ENCODE results near the gene FCSK.

The FCSK gene

DNA sequence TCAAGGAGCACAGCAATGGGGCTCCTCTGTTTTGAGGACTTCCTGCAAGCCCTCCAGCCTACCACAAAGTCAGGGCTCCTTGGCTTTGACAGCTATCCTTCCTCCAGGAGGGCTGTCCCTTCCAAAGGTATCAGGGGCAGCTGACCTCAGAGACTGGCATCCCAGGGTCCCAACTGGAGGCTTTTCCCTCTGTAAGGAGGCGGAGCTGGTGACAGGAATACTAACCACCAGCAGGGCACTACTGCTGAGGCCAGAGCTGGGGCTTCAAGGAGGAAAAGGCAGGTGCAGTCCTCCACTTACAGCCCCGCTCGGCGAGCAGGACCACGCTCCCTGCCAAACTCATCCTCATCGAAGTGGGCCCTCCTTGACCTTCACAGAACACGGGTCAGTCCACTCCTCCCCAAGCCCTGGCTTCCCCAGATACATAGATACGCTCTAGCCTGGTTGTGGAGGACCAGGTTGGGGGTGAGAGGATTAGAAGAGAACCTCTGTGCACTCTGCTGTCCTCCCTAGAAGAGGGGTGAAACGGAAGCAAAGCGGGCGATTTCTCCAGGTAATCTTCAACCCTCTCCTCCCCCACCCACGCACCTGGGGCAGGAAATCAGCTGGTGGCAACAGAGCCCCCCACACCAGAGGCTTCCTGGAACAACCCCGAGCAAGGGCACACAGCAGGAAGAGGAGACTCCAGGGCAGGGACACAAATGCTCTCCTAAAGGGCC is 36.0 kb upstream of the FCSK start:
- Histone ChIP-seq H4K20me1 (ENCODE audit: control insufficient read depth, insufficient read depth, low read depth, low read length) (peaks cover 9% of the 10 kb centered on the region; the same call in 1 of the 2 replicates), H3K9me2 (replicated peaks; ENCODE audit: control insufficient read depth, low read length) (no peaks in the 10 kb centered on the region), H3K36me3 (ENCODE audit: control insufficient read depth, low read length) (peaks cover 30% of the 10 kb centered on the region), H3K27me3 (ENCODE audit: control insufficient read depth, low read length) (no peaks in the 10 kb centered on the region), H3K79me2 (ENCODE audit: control insufficient read depth, low read length) (peaks cover 95% of the 10 kb centered on the region), H3K27ac (ENCODE audit: low read depth, low read length) (peak overlapping the region; percentile 69), H3K4me2 (ENCODE audit: low read length) (peak overlapping the region; percentile 81), H3K4me1 (ENCODE audit: control insufficient read depth, low read length) (peaks cover 71% of the 10 kb centered on the region), H3K4me3 (ENCODE audit: low read length) (peak overlapping the region; percentile 44), H3F3A (ENCODE audit: control insufficient read depth, insufficient read depth) (0 out of 2 replicates have a peak, but pooled peaks cover 3% of the 10 kb centered on the region), H3K9me3 (ENCODE audit: control insufficient read depth, insufficient read depth, low read length) (no peaks in the 10 kb centered on the region)
- TF ChIP-seq EZH2phosphoT487 (IDR thresholded peaks at IDR 0.05; ENCODE audit: borderline replicate concordance, low read length) = no peak
- TF ChIP-seq, protein P1, sequence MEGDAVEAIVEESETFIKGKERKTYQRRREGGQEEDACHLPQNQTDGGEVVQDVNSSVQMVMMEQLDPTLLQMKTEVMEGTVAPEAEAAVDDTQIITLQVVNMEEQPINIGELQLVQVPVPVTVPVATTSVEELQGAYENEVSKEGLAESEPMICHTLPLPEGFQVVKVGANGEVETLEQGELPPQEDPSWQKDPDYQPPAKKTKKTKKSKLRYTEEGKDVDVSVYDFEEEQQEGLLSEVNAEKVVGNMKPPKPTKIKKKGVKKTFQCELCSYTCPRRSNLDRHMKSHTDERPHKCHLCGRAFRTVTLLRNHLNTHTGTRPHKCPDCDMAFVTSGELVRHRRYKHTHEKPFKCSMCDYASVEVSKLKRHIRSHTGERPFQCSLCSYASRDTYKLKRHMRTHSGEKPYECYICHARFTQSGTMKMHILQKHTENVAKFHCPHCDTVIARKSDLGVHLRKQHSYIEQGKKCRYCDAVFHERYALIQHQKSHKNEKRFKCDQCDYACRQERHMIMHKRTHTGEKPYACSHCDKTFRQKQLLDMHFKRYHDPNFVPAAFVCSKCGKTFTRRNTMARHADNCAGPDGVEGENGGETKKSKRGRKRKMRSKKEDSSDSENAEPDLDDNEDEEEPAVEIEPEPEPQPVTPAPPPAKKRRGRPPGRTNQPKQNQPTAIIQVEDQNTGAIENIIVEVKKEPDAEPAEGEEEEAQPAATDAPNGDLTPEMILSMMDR (IDR thresholded peaks at IDR 0.05; ENCODE audit: low read depth, low read length, poor library complexity, severe bottlenecking) = no peak

- Histone ChIP-seq H3K36me3 (ENCODE audit: control insufficient read depth, low read length) (peaks cover 30% of the 10 kb centered on the region), H3K4me2 (ENCODE audit: low read length) (peak overlapping the region; percentile 81), H3K79me2 (ENCODE audit: control insufficient read depth, low read length) (peaks cover 91% of the 10 kb centered on the region), H3K4me1 (ENCODE audit: control insufficient read depth, low read length) (peaks cover 71% of the 10 kb centered on the region), H3K9me2 (replicated peaks; ENCODE audit: control insufficient read depth, low read length) (no peaks in the 10 kb centered on the region), H3F3A (ENCODE audit: control insufficient read depth, insufficient read depth) (0 out of 2 replicates have a peak, but pooled peaks cover 3% of the 10 kb centered on the region), H3K27ac (ENCODE audit: low read depth, low read length) (peak overlapping the region; percentile 69), H3K9me3 (ENCODE audit: control insufficient read depth, insufficient read depth, low read length) (no peaks in the 10 kb centered on the region), H3K4me3 (ENCODE audit: low read length) (peak overlapping the region; percentile 44), H4K20me1 (ENCODE audit: control insufficient read depth, insufficient read depth, low read depth, low read length) (peaks cover 9% of the 10 kb centered on the region; the same call in 1 of the 2 replicates), H3K27me3 (ENCODE audit: control insufficient read depth, low read length) (no peaks in the 10 kb centered on the region)
- TF ChIP-seq EZH2phosphoT487 (IDR thresholded peaks at IDR 0.05; ENCODE audit: borderline replicate concordance, low read length) = no peak
Measured at GRCh38 chr16:70418993-70419318, 35.4 kb upstream of the FCSK start.

DNA sequence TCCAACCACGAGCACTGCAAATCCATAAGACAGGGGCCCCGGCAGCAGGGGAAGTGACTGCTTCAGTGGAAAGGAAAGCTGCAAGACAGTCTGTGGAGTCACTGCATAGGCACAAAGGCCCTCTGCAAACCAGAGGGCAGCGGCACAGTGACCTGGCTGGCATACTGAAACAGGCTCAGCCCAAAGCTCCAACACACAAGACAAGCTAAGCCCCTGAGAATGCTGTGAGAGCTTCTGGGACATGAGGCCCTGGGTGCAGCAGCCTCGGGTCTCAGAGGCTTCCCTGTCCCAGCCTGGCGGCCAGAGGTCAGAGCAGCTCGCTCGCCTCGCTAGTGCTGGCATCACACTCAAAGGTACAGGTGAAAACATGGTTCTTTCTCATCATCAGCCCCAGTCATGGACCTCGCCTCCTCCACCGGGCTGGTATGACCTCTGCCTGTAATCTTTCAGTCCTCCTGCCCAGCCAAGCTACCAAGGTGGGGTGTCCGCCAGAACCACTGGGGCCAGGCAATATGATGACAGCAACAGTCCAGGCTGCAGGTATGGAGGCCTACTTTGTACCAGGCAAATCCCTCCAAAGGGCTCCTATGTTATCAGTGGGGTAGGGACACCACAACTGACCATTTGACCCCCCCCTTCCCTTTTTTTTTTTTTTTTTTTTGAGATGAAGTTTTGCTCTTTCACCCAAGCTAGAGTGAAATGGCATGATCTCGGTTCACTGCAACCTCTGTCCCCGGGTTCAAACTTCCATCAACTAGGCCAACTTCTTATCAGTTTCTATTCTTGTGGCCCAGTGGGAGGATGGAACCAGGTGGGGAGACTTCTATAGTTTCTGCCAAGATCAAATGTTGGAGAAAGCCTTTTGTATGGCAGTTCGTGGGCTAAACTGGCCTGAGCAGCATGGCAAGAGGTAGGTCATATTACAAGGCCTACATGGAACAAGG is 34.7 kb upstream of the FCSK start:
- H3F3A ChIP-seq (ENCODE audit: control insufficient read depth, insufficient read depth) = 0 out of 2 replicates have a peak, but pooled peaks cover 3% of the 10 kb centered on the region
- peak overlapping the region; percentile 69 for H3K27ac ChIP-seq (ENCODE audit: low read depth, low read length)
- peaks cover 31% of the 10 kb centered on the region for H3K36me3 ChIP-seq (ENCODE audit: control insufficient read depth, low read length)
- H3K79me2 ChIP-seq (ENCODE audit: control insufficient read depth, low read length) = peaks cover 87% of the 10 kb centered on the region
- no peaks in the 10 kb centered on the region for H3K9me2 ChIP-seq (replicated peaks; ENCODE audit: control insufficient read depth, low read length)
- H3K27me3 ChIP-seq (ENCODE audit: control insufficient read depth, low read length) = no peaks in the 10 kb centered on the region
- peaks cover 71% of the 10 kb centered on the region for H3K4me1 ChIP-seq (ENCODE audit: control insufficient read depth, low read length)
- peaks cover 9% of the 10 kb centered on the region; the same call in 1 of the 2 replicates for H4K20me1 ChIP-seq (ENCODE audit: control insufficient read depth, insufficient read depth, low read depth, low read length)
- TF ChIP-seq EZH2phosphoT487 (IDR thresholded peaks at IDR 0.05; ENCODE audit: borderline replicate concordance, low read length) = no peak
- TF ChIP-seq, protein P1 (IDR thresholded peaks at IDR 0.05; ENCODE audit: low read depth, low read length, poor library complexity, severe bottlenecking) = no peak
- H3K4me2 ChIP-seq (ENCODE audit: low read length) = peak overlapping the region; percentile 81
- peak overlapping the region; percentile 44 for H3K4me3 ChIP-seq (ENCODE audit: low read length)
- H3K9me3 ChIP-seq (ENCODE audit: control insufficient read depth, insufficient read depth, low read length) = no peaks in the 10 kb centered on the region
